ENCODE data around the gene TNS4. TPM values are rescaled to one million over a fixed set of nuclear protein-coding genes. Genes with fewer than 3 reads are reported as not detected.

Gene TNS4
- total and polyA plus RNA-seq, 2 of the 4 experiments (the other 2 are of a cell fraction), result not detected

GRCh38 chr17:40467281-40467867 lies 34.0 kb downstream of the TNS4 start:
- Histone ChIP-seq H3K27me3 (ENCODE audit: control insufficient read depth, insufficient read depth, low read length) (no peaks in the 10 kb centered on the region), H3K27ac (ENCODE audit: insufficient read depth, low read length) (no peak overlapping the region), H3K36me3 (ENCODE audit: control insufficient read depth, insufficient read depth, low read length) (no peaks in the 10 kb centered on the region), H3K9me3 (ENCODE audit: control insufficient read depth, insufficient read depth, low read length) (no peaks in the 10 kb centered on the region), H3K79me1 (ENCODE audit: low read depth in 1 of 2, low read length in 2 of 2) (peaks cover 0 to 4% of the 10 kb centered on the region in 2 experiments; a peak in 1 of 4 replicates), H2AFZ (replicated peaks; ENCODE audit: low read length, poor library complexity) (no peak overlapping the region), H4K91ac (ENCODE audit: insufficient read depth, low read depth, low read length) (no peak overlapping the region), H2BK120ac (ENCODE audit: low read depth, low read length) (no peak overlapping the region), H3K18ac (ENCODE audit: low read depth, low read length) (no peak overlapping the region), H3K23ac (ENCODE audit: low read depth, low read length) (no peak overlapping the region), H2BK5ac (ENCODE audit: low read depth, low read length, poor library complexity, severe bottlenecking) (no peak overlapping the region), H2AK9ac (replicated peaks; ENCODE audit: low read depth, low read length, poor library complexity) (no peak overlapping the region), H3K4ac (ENCODE audit: low read depth, low read length) (no peak overlapping the region), H2BK15ac (ENCODE audit: low read depth, low read length) (no peak overlapping the region), H3K56ac (ENCODE audit: extremely low read depth, insufficient read depth, low read length) (no peak overlapping the region), H3K9me1 (ENCODE audit: insufficient read depth, low read length) (peaks cover 15% of the 10 kb centered on the region; the same call in 1 of the 2 replicates), H4K5ac (ENCODE audit: low read depth, low read length) (no peak overlapping the region), H2BK20ac (ENCODE audit: low read depth, low read length) (no peak overlapping the region), H3K4me2 (ENCODE audit: low read depth, low read length) (no peak overlapping the region), H2AK5ac (ENCODE audit: low read depth, low read length) (no peak overlapping the region), H3K9ac (ENCODE audit: low read depth, low read length) (no peak overlapping the region), H3K4me1 (ENCODE audit: control insufficient read depth, insufficient read depth, low read length) (peaks cover 13% of the 10 kb centered on the region), H4K8ac (ENCODE audit: low read depth in 2 of 2, low read length in 2 of 2) (no peak overlapping the region), H3K14ac (replicated peaks; ENCODE audit: low read depth, low read length) (no peak overlapping the region), H4K20me1 (ENCODE audit: insufficient read depth, low read length) (no peaks in the 10 kb centered on the region; the same call in 1 of the 2 replicates), H3K4me3 (ENCODE audit: insufficient read depth, low read depth, low read length) (no peak overlapping the region)
- ATAC-seq (ENCODE audit: low read depth) (no peak), DNase-seq (no peak)
- CTCF ChIA-PET, result no interaction called here
- WGBS, 2 experiments (ENCODE audit: extremely low coverage in 2 of 2, insufficient read length in 1 of 2), result 100% methylated on average over 1 of the region's 2 CpGs; no CpG with 5 or more reads in 1 of the 2 experiments
- in situ Hi-C loops (cut with MboI; ENCODE audit: low sequenced_read_pairs) (no loop called here), intact Hi-C loops (cut with micrococcal nuclease) (no loop called here), dilution Hi-C loops (cut with HindIII; ENCODE audit: low sequenced_read_pairs, unreplicated experiment) (no loop called here)
- TF ChIP-seq POLR2A (IDR thresholded peaks at IDR 0.05; ENCODE audit: low read depth, low read length) (peak; percentile 39), USF2 (IDR thresholded peaks at IDR 0.05; ENCODE audit: low read depth, low read length) (no peak)
- BruUV-seq (replicated peaks), result no TSS peak
- POLR2A ChIA-PET (ENCODE audit: unreplicated experiment), result interaction anchor here (0.8 kb wide), 1 partner anchor 66 kb away, joined by 5 read pairs; no protein-coding TSS in a partner anchor
